Calu3 (cell line): Measurements from ENCODE around the gene FANCI. TPM values are rescaled to one million over a fixed set of nuclear protein-coding genes. Genes with fewer than 3 reads are reported as not detected.
A peak's percentile ranks its signal among the peaks of the same experiment; 100 is the strongest.

ENCODE experiments used
- BruUV-seq: library from RNA; stranded (reverse); fragments of 400-500 nt; replicated peaks from 2 replicates; lab custom pipeline; 2021; lab: Mats Ljungman, UMichigan
- CTCF ChIA-PET: fragments of 300-600 bp; sonication (Branson Sonifier 250); formaldehyde crosslinking; loops from one replicate; lab custom pipeline; 2022; ENCODE audit warnings: antibody characterized with exemption; lab: Charles Lee
- DNase-seq: peaks from one replicate; pipeline ENCODE4 v3.0.0; 2022
- H3K27ac Mint-ChIP-seq: one replicate; pipeline ENCODE4 v1.8.0; 2022; ENCODE audit warnings: mixed read lengths; ENCODE audit not compliant: unreplicated experiment
- H3K27me3 Mint-ChIP-seq: one replicate; pipeline ENCODE4 v1.8.0; 2022; ENCODE audit warnings: mixed read lengths; ENCODE audit not compliant: unreplicated experiment
- H3K36me3 Mint-ChIP-seq: one replicate; pipeline ENCODE4 v1.8.0; 2022; ENCODE audit warnings: mild to moderate bottlenecking, moderate library complexity, mixed read lengths; ENCODE audit not compliant: insufficient read depth, unreplicated experiment
- H3K4me1 Mint-ChIP-seq: one replicate; pipeline ENCODE4 v1.8.0; 2022; ENCODE audit warnings: mild to moderate bottlenecking, low read depth, mixed read lengths; ENCODE audit not compliant: unreplicated experiment
- H3K4me3 Mint-ChIP-seq: one replicate; pipeline ENCODE4 v1.8.0; 2022; ENCODE audit warnings: mild to moderate bottlenecking, low read depth, moderate library complexity, mixed read lengths; ENCODE audit not compliant: unreplicated experiment
- H3K9me3 Mint-ChIP-seq: one replicate; pipeline ENCODE4 v1.8.0; 2022; ENCODE audit warnings: low read depth, mixed read lengths; ENCODE audit not compliant: unreplicated experiment
- intact Hi-C: fragments of 100-400 bp; cut with micrococcal nuclease; formaldehyde crosslinking; loops from one replicate; pipeline ENCODE4 v1.10.0; 2022; ENCODE audit not compliant: unreplicated experiment
- total RNA-seq: library from RNA; stranded (reverse); gene quantifications from 2 replicates; pipeline ENCODE4 v1.2.3, GENCODE V29; 2022
- TF ChIP-seq, protein P1 (sequence below): fragments of 200-600 bp; IDR thresholded peaks from one replicate; pipeline ENCODE4 v1.8.0; 2022; ENCODE audit warnings: antibody characterized with exemption; ENCODE audit not compliant: unreplicated experiment

Gene FANCI
- total RNA-seq, 1 experiment from 2014 or later: 138 TPM

DNA sequence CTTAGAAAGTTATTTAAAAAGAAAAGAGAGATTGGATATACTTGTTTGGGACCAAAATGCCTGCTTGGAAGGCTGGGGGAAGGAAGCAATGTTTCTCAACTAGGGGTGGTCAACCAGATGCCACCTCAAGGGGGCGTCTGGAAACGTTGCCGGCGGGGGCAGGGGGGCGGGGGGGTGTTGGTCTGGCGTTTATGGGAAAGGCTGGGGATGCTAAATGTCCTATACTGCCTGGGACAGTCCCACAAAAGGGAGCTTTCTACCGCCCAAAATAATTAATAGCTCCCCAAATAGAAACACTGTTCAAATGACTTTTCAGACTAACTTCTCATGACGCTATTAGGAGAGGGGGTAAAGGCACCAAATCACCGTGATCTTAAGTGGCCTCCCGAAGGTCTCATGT lies 88.7 kb downstream of the FANCI start:
- H3K36me3 Mint-ChIP-seq: peaks cover 74% of the 10 kb centered on the region
- no peak overlapping the region for H3K4me3 Mint-ChIP-seq
- no TSS peak for BruUV-seq
- CTCF ChIA-PET: no interaction called here
- TF ChIP-seq, protein P1, sequence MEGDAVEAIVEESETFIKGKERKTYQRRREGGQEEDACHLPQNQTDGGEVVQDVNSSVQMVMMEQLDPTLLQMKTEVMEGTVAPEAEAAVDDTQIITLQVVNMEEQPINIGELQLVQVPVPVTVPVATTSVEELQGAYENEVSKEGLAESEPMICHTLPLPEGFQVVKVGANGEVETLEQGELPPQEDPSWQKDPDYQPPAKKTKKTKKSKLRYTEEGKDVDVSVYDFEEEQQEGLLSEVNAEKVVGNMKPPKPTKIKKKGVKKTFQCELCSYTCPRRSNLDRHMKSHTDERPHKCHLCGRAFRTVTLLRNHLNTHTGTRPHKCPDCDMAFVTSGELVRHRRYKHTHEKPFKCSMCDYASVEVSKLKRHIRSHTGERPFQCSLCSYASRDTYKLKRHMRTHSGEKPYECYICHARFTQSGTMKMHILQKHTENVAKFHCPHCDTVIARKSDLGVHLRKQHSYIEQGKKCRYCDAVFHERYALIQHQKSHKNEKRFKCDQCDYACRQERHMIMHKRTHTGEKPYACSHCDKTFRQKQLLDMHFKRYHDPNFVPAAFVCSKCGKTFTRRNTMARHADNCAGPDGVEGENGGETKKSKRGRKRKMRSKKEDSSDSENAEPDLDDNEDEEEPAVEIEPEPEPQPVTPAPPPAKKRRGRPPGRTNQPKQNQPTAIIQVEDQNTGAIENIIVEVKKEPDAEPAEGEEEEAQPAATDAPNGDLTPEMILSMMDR: peak; percentile 69
- H3K4me1 Mint-ChIP-seq: peaks cover 37% of the 10 kb centered on the region
- H3K27ac Mint-ChIP-seq: no peak overlapping the region
- no peaks in the 10 kb centered on the region for H3K9me3 Mint-ChIP-seq
- intact Hi-C loops: no loop called here
- peak; percentile 41 for DNase-seq
- peaks cover 12% of the 10 kb centered on the region for H3K27me3 Mint-ChIP-seq

DNA sequence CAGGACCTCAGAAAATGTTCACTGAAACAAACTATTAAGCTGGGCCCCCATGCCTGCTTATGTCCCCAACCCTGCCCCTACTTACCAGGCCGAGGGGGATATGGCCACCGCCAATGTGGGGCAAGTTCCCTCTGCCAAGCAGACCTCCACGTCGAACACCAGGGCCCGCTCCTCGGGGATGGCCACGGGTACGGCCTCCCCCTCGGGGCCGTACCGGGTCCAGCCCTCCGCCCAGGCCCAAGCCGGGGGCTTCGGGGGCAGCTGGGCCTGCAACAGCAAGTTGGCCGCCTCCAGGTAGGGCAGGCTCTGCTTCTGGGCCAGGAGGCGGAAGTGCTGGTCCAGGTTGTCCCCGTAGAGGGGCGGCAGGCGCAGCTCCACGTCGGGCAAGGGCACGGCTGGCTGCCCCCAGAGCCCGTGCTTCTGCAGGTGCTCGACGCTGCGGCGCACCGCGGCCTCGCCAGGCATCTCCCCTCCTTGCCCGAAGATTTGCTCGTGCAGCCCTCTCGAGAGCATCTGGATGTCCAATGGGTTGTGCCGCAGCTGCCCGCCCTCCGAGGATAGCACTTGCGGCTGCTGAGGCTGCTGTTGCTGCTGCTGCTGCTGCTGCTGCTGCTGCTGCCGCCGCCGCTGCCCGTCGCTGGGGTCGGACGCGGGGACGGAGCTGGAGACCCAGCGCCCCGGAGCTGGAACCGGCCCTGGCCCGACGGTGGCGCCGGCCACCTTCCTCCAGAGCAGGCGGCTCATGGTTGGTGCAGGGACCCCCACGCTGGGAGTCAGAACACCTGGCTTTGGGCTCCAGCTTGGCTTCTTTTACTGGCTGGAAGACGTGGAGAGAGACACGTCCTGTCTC lies 89.5 kb downstream of the FANCI start:
- no TSS peak for BruUV-seq
- TF ChIP-seq, protein P1: no peak
- H3K36me3 Mint-ChIP-seq: peaks cover 66% of the 10 kb centered on the region
- H3K4me3 Mint-ChIP-seq: peak overlapping the region; percentile 76
- peaks cover 37% of the 10 kb centered on the region for H3K4me1 Mint-ChIP-seq
- H3K27ac Mint-ChIP-seq: no peak overlapping the region
- CTCF ChIA-PET: no interaction called here
- intact Hi-C loops: no loop called here
- no peak for DNase-seq
- H3K9me3 Mint-ChIP-seq: no peaks in the 10 kb centered on the region
- peaks cover 12% of the 10 kb centered on the region for H3K27me3 Mint-ChIP-seq

DNA sequence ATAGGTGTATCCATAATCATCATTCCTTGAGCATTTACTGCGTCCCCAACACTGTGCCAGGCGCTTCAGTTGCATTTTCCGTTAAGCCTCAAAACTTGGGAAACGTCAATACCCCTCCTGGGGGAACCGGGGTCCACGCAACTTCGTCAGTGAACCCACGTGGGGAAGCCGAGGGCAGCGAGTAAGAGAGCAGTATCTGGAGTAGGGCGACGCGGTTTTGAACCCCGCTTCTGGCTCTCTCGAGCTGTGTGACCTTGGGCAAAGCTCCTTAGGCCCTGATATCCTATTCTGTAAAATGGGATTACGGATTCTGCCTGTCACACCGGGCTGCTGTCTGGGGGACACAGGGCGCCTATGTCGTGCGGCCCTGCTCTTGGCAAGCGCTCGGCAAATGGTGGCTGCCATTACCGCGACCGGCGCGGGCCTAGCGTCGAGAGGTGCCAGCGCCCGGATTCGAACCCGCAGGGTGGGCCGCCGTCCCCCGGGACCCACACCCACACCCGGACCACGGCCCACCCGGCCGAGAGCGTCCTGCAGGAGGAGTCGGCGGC lies 90.3 kb downstream of the FANCI start:
- Mint-ChIP-seq H3K9me3 (no peaks in the 10 kb centered on the region), H3K4me1 (peaks cover 37% of the 10 kb centered on the region), H3K4me3 (peak overlapping the region; percentile 76), H3K27me3 (peaks cover 12% of the 10 kb centered on the region), H3K27ac (no peak overlapping the region), H3K36me3 (peaks cover 58% of the 10 kb centered on the region)
- DNase-seq: no peak
- CTCF ChIA-PET: interaction anchor here (0.6 to 0.9 kb wide), 3 partner anchors 25 to 241 kb away, joined by 3 to 6 read pairs (median 3); partner anchors contain the start of gene TICRR
- intact Hi-C loops: no loop called here
- TF ChIP-seq, protein P1: no peak
- BruUV-seq: no TSS peak

DNA sequence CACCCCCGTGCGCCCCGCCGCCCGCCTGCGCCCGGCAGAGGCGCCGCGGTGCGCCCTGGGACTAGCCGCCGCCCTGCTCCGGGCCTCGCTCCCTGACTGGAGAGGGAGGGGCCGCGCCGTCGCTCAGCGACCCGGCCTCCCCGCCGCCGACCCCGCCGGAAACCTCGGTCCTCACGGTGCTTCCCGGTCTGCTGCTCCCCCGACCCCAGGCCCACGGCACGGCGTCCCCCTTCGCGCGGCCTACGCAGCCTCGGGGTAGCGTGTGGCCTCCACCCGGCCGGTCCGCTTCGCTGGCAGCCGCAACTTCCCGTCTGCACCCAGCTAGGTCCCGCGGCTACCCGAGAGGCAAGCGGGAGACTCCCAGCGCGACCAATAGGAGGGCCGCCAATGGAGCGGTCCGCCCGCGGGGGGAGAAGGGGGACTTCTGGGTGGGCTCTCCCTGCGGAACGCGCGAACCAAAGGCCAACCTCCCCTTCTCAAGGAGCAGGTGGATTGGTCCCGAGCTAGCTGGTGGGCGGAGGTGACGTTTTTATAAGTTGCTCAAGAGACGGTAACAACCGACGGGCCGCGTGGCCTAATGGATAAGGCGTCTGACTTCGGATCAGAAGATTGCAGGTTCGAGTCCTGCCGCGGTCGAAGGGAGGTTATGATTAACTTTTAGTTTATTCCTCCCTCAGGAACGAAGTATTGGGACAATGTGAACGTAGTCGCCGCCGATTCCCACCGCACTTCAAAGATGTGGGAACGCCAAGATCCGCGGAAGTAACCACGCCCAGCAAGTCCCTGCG lies 90.9 kb downstream of the FANCI start, which contains the start of gene POLG:
TSS of gene POLG (minus strand) at position 315 of the 788 bp plus-strand sequence. CDS start 1,070 bp downstream, outside the sequence.
- BruUV-seq: no TSS peak
- Mint-ChIP-seq H3K9me3 (no peaks in the 10 kb centered on the region), H3K27ac (peak within 1 kb of the TSS; percentile 100), H3K4me1 (peaks cover 37% of the 10 kb centered on the region), H3K27me3 (peaks cover 12% of the 10 kb centered on the region), H3K4me3 (peak within 1 kb of the TSS; percentile 76), H3K36me3 (peaks cover 55% of the 10 kb centered on the region)
- peak; percentile 99 for DNase-seq
- intact Hi-C loops: no loop called here
- CTCF ChIA-PET: interaction anchor here (0.6 to 0.9 kb wide), 4 partner anchors 24 to 241 kb away, joined by 3 to 12 read pairs (median 4); partner anchors contain the start of gene TICRR
- TF ChIP-seq, protein P1: no peak
